Measurements from ENCODE around the gene NCAPH2.

DNA sequence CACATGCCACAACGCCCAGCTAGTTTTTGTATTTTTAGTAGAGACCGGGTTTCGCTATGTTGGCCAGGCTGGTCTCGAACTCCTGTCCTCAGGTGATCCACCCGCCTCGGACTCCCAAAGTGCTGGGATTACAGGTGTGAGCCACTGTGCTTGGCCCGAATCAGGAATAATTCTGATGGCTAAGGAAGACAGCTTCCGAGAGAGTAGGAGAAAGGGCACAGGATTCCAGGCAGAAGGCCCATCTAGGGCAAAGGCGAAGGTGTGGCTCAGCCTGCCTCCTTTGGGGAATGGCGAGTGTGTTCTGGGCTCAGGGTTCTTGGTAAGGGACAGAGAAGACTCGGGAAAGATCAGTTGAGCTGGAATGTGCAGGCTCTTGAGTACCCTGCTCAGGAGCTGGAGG, 56.3 kb downstream of the NCAPH2 start:
- TF ChIP-seq POLR2AphosphoS5 (IDR thresholded peaks at IDR 0.05), result no peak
- TF ChIP-seq, protein P1, sequence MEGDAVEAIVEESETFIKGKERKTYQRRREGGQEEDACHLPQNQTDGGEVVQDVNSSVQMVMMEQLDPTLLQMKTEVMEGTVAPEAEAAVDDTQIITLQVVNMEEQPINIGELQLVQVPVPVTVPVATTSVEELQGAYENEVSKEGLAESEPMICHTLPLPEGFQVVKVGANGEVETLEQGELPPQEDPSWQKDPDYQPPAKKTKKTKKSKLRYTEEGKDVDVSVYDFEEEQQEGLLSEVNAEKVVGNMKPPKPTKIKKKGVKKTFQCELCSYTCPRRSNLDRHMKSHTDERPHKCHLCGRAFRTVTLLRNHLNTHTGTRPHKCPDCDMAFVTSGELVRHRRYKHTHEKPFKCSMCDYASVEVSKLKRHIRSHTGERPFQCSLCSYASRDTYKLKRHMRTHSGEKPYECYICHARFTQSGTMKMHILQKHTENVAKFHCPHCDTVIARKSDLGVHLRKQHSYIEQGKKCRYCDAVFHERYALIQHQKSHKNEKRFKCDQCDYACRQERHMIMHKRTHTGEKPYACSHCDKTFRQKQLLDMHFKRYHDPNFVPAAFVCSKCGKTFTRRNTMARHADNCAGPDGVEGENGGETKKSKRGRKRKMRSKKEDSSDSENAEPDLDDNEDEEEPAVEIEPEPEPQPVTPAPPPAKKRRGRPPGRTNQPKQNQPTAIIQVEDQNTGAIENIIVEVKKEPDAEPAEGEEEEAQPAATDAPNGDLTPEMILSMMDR (IDR thresholded peaks at IDR 0.05), result no peak
- no peak for TF ChIP-seq POLR2A (IDR thresholded peaks at IDR 0.05)
